GM23338 (cell line): Measurements from ENCODE around the gene FUT1. TPM values are rescaled to one million over a fixed set of nuclear protein-coding genes. Genes with fewer than 3 reads are reported as not detected.

Experiments
- ATAC-seq: fragments of 200-7000 bp; cut with Tn5 transposase; 3 replicates; pipeline ENCODE4 v1.9.1; 2020
- DNase-seq: peaks from one replicate; pipeline ENCODE4 v3.0.0-alpha.2; 2015; ENCODE audit warnings: low spot score
- H2AFZ ChIP-seq: fragments of 200-600 bp; sonication (generic); 2 replicates; pipeline ENCODE4 v1.8.0; 2016; ENCODE audit warnings: antibody characterized with exemption, mild to moderate bottlenecking, moderate library complexity
- H3F3A ChIP-seq: fragments of 200-600 bp; sonication (generic); replicated peaks from 2 replicates; pipeline ENCODE4 v1.8.0; 2017; ENCODE audit warnings: antibody characterized with exemption, mixed run types, low read depth
- H3K27ac ChIP-seq: fragments of 200-600 bp; sonication (generic); 2 replicates; pipeline ENCODE4 v1.6.1; 2016; ENCODE audit warnings: low read depth
- H3K27me3 ChIP-seq: fragments of 200-600 bp; sonication (generic); 2 replicates; pipeline ENCODE4 v1.8.0; 2016; ENCODE audit warnings: mild to moderate bottlenecking, mixed run types, moderate library complexity; ENCODE audit not compliant: insufficient read depth
- H3K36me3 ChIP-seq: fragments of 200-600 bp; sonication (generic); 2 replicates; pipeline ENCODE4 v1.8.0; 2016; ENCODE audit warnings: mild to moderate bottlenecking; ENCODE audit not compliant: insufficient read depth
- H3K4me1 ChIP-seq: fragments of 200-600 bp; sonication (generic); 2 replicates; pipeline ENCODE4 v1.8.0; 2016; ENCODE audit warnings: mild to moderate bottlenecking, moderate library complexity; ENCODE audit not compliant: insufficient read depth
- H3K4me2 ChIP-seq: fragments of 200-600 bp; sonication (generic); 2 replicates; pipeline ENCODE4 v1.7.1; 2017; ENCODE audit warnings: mixed run types
- H3K4me3 ChIP-seq: fragments of 200-600 bp; sonication (generic); 2 replicates; pipeline ENCODE4 v1.6.1; 2016; ENCODE audit warnings: mixed run types
- H3K79me2 ChIP-seq: fragments of 200-600 bp; sonication (generic); replicated peaks from 2 replicates; pipeline ENCODE4 v1.8.0; 2017; ENCODE audit warnings: mild to moderate bottlenecking; ENCODE audit not compliant: insufficient read depth
- H3K9me2 ChIP-seq: fragments of 200-600 bp; sonication (generic); 2 replicates; pipeline ENCODE4 v1.8.0; 2017; ENCODE audit not compliant: insufficient read depth
- H4K20me1 ChIP-seq: fragments of 200-600 bp; sonication (generic); replicated peaks from 2 replicates; pipeline ENCODE4 v1.8.0; 2017; ENCODE audit warnings: mild to moderate bottlenecking; ENCODE audit not compliant: insufficient read depth
- H3K27ac Mint-ChIP-seq: 2 replicates; pipeline ENCODE4 v1.8.0; 2020; ENCODE audit warnings: inconsistent platforms, mild to moderate bottlenecking, moderate library complexity, mixed read lengths
- H3K27me3 Mint-ChIP-seq: 3 replicates; pipeline ENCODE4 v1.8.0; 2022; ENCODE audit warnings: low read depth, mild to moderate bottlenecking, moderate library complexity, mixed read lengths, inconsistent platforms; ENCODE audit not compliant: insufficient read depth, poor library complexity
- H3K36me3 Mint-ChIP-seq: 3 replicates; pipeline ENCODE4 v1.8.0; 2021; ENCODE audit warnings: low read depth, mild to moderate bottlenecking, inconsistent platforms, moderate library complexity, mixed read lengths
- H3K4me1 Mint-ChIP-seq: 3 replicates; pipeline ENCODE4 v1.8.0; 2020; ENCODE audit warnings: mild to moderate bottlenecking, inconsistent platforms, mixed read lengths
- H3K4me3 Mint-ChIP-seq: 3 replicates; pipeline ENCODE4 v1.8.0; 2021; ENCODE audit warnings: moderate library complexity, mild to moderate bottlenecking, inconsistent platforms, mixed read lengths
- H3K9me3 Mint-ChIP-seq: 3 replicates; pipeline ENCODE4 v1.8.0; 2020; ENCODE audit warnings: moderate library complexity, mild to moderate bottlenecking, inconsistent platforms, mixed read lengths
- CREB1 ChIP-seq: fragments of 250-450 bp; sonication (Bioruptor Pico); IDR thresholded peaks from 2 replicates; pipeline ENCODE4 v1.5.0; 2020; ENCODE audit warnings: low read depth, mild to moderate bottlenecking, moderate library complexity
- EZH2 ChIP-seq: fragments of 200-600 bp; sonication (generic); IDR thresholded peaks from one replicate; pipeline ENCODE4 v1.8.0; 2017; ENCODE audit warnings: antibody characterized with exemption, mild to moderate bottlenecking, low read depth; ENCODE audit not compliant: unreplicated experiment
- JUNB ChIP-seq: IDR thresholded peaks from one replicate; pipeline ENCODE4 v1.6.1; 2016; ENCODE audit warnings: antibody characterized with exemption; ENCODE audit not compliant: unreplicated experiment
- NANOG ChIP-seq: IDR thresholded peaks from 2 replicates; pipeline ENCODE4 v1.6.1; 2016; ENCODE audit warnings: antibody characterized with exemption, borderline replicate concordance
- STAT1 ChIP-seq: IDR thresholded peaks from one replicate; pipeline ENCODE4 v1.6.1; 2016; ENCODE audit warnings: antibody characterized with exemption; ENCODE audit not compliant: unreplicated experiment
- ZNF114 ChIP-seq: fragments of 250-450 bp; sonication (Bioruptor Pico); IDR thresholded peaks from 2 replicates; pipeline ENCODE4 v1.5.0; 2020; ENCODE audit warnings: mild to moderate bottlenecking, moderate library complexity
- ZNF331 ChIP-seq: fragments of 250-450 bp; sonication (Bioruptor Pico); IDR thresholded peaks from 2 replicates; pipeline ENCODE4 v1.5.0; 2020; ENCODE audit warnings: low read depth, mild to moderate bottlenecking, moderate library complexity
- polyA plus RNA-seq: library from polyadenylated mRNA; unstranded; fragments of >200 nt; fragmentation: Nextera tagmentation; extraction: Ambion mirVana; gene quantifications from 2 replicates; pipeline ENCODE4 v1.2.1, GENCODE V29; 2016
- total RNA-seq: library from RNA; depleted of rRNA; stranded (reverse); fragments of >200 nt; shearing (Covaris generic); gene quantifications from 2 replicates; pipeline ENCODE4 v1.2.3, GENCODE V29; 2014
- TF ChIP-seq, protein P1 (sequence below), 2 experiments: fragments of 200-600 bp in 1 of 2; sonication (generic) in 1 of 2; conservative IDR thresholded peaks; 2 replicates each; pipeline versions ENCODE4 v1.5.1 to v1.6.1; 2016 to 2017; ENCODE audit warnings: antibody characterized with exemption in 2 of 2, low read depth in 2 of 2, mild to moderate bottlenecking in 2 of 2, moderate library complexity in 1 of 2
- TF ChIP-seq, protein P2 (sequence below): IDR thresholded peaks from one replicate; pipeline ENCODE4 v1.6.1; 2018; ENCODE audit warnings: antibody characterized with exemption; ENCODE audit not compliant: unreplicated experiment
- TF ChIP-seq, protein P3 (sequence below): fragments of 250-450 bp; sonication (Bioruptor Pico); IDR thresholded peaks from 2 replicates; pipeline ENCODE4 v1.5.0; 2020; ENCODE audit warnings: mild to moderate bottlenecking, moderate library complexity
- TF ChIP-seq, protein P4 (sequence below): IDR thresholded peaks from 2 replicates; pipeline ENCODE4 v1.6.1; 2016; ENCODE audit warnings: antibody characterized with exemption

Gene FUT1
- total and polyA plus RNA-seq, 2 experiments from 2014 or later = 4.4 to 20.8 TPM

- H3K4me1 ChIP-seq = peaks cover 14% of the 10 kb centered on the region
- no peak for TF ChIP-seq EZH2
- TF ChIP-seq, protein P1, sequence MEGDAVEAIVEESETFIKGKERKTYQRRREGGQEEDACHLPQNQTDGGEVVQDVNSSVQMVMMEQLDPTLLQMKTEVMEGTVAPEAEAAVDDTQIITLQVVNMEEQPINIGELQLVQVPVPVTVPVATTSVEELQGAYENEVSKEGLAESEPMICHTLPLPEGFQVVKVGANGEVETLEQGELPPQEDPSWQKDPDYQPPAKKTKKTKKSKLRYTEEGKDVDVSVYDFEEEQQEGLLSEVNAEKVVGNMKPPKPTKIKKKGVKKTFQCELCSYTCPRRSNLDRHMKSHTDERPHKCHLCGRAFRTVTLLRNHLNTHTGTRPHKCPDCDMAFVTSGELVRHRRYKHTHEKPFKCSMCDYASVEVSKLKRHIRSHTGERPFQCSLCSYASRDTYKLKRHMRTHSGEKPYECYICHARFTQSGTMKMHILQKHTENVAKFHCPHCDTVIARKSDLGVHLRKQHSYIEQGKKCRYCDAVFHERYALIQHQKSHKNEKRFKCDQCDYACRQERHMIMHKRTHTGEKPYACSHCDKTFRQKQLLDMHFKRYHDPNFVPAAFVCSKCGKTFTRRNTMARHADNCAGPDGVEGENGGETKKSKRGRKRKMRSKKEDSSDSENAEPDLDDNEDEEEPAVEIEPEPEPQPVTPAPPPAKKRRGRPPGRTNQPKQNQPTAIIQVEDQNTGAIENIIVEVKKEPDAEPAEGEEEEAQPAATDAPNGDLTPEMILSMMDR (conservative IDR thresholded peaks at IDR 0.05; ENCODE audit: low read depth in 2 of 2) = no peak
- TF ChIP-seq, protein P2, sequence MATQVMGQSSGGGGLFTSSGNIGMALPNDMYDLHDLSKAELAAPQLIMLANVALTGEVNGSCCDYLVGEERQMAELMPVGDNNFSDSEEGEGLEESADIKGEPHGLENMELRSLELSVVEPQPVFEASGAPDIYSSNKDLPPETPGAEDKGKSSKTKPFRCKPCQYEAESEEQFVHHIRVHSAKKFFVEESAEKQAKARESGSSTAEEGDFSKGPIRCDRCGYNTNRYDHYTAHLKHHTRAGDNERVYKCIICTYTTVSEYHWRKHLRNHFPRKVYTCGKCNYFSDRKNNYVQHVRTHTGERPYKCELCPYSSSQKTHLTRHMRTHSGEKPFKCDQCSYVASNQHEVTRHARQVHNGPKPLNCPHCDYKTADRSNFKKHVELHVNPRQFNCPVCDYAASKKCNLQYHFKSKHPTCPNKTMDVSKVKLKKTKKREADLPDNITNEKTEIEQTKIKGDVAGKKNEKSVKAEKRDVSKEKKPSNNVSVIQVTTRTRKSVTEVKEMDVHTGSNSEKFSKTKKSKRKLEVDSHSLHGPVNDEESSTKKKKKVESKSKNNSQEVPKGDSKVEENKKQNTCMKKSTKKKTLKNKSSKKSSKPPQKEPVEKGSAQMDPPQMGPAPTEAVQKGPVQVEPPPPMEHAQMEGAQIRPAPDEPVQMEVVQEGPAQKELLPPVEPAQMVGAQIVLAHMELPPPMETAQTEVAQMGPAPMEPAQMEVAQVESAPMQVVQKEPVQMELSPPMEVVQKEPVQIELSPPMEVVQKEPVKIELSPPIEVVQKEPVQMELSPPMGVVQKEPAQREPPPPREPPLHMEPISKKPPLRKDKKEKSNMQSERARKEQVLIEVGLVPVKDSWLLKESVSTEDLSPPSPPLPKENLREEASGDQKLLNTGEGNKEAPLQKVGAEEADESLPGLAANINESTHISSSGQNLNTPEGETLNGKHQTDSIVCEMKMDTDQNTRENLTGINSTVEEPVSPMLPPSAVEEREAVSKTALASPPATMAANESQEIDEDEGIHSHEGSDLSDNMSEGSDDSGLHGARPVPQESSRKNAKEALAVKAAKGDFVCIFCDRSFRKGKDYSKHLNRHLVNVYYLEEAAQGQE = no peak
- TF ChIP-seq CREB1 (CRISPR knock-in tag) = no peak
- no peak for TF ChIP-seq ZNF114 (CRISPR knock-in tag)
- TF ChIP-seq ZNF331 = no peak
- TF ChIP-seq, protein P3, sequence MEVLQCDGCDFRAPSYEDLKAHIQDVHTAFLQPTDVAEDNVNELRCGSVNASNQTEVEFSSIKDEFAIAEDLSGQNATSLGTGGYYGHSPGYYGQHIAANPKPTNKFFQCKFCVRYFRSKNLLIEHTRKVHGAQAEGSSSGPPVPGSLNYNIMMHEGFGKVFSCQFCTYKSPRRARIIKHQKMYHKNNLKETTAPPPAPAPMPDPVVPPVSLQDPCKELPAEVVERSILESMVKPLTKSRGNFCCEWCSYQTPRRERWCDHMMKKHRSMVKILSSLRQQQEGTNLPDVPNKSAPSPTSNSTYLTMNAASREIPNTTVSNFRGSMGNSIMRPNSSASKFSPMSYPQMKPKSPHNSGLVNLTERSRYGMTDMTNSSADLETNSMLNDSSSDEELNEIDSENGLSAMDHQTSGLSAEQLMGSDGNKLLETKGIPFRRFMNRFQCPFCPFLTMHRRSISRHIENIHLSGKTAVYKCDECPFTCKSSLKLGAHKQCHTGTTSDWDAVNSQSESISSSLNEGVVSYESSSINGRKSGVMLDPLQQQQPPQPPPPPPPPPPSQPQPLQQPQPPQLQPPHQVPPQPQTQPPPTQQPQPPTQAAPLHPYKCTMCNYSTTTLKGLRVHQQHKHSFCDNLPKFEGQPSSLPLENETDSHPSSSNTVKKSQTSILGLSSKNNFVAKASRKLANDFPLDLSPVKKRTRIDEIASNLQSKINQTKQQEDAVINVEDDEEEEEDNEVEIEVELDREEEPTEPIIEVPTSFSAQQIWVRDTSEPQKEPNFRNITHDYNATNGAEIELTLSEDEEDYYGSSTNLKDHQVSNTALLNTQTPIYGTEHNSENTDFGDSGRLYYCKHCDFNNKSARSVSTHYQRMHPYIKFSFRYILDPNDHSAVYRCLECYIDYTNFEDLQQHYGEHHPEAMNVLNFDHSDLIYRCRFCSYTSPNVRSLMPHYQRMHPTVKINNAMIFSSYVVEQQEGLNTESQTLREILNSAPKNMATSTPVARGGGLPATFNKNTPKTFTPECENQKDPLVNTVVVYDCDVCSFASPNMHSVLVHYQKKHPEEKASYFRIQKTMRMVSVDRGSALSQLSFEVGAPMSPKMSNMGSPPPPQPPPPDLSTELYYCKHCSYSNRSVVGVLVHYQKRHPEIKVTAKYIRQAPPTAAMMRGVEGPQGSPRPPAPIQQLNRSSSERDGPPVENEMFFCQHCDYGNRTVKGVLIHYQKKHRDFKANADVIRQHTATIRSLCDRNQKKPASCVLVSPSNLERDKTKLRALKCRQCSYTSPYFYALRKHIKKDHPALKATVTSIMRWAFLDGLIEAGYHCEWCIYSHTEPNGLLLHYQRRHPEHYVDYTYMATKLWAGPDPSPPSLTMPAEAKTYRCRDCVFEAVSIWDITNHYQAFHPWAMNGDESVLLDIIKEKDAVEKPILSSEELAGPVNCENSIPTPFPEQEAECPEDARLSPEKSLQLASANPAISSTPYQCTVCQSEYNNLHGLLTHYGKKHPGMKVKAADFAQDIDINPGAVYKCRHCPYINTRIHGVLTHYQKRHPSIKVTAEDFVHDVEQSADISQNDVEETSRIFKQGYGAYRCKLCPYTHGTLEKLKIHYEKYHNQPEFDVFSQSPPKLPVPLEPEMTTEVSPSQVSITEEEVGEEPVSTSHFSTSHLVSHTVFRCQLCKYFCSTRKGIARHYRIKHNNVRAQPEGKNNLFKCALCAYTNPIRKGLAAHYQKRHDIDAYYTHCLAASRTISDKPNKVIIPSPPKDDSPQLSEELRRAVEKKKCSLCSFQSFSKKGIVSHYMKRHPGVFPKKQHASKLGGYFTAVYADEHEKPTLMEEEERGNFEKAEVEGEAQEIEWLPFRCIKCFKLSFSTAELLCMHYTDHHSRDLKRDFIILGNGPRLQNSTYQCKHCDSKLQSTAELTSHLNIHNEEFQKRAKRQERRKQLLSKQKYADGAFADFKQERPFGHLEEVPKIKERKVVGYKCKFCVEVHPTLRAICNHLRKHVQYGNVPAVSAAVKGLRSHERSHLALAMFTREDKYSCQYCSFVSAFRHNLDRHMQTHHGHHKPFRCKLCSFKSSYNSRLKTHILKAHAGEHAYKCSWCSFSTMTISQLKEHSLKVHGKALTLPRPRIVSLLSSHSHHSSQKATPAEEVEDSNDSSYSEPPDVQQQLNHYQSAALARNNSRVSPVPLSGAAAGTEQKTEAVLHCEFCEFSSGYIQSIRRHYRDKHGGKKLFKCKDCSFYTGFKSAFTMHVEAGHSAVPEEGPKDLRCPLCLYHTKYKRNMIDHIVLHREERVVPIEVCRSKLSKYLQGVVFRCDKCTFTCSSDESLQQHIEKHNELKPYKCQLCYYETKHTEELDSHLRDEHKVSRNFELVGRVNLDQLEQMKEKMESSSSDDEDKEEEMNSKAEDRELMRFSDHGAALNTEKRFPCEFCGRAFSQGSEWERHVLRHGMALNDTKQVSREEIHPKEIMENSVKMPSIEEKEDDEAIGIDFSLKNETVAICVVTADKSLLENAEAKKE = no peak
- TF ChIP-seq, protein P4, sequence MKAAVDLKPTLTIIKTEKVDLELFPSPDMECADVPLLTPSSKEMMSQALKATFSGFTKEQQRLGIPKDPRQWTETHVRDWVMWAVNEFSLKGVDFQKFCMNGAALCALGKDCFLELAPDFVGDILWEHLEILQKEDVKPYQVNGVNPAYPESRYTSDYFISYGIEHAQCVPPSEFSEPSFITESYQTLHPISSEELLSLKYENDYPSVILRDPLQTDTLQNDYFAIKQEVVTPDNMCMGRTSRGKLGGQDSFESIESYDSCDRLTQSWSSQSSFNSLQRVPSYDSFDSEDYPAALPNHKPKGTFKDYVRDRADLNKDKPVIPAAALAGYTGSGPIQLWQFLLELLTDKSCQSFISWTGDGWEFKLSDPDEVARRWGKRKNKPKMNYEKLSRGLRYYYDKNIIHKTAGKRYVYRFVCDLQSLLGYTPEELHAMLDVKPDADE = no peak
- TF ChIP-seq NANOG = no peak
- no peak for TF ChIP-seq JUNB
- no peak for TF ChIP-seq STAT1
- DNase-seq = no peak
- H3K27ac Mint-ChIP-seq = no peak overlapping the region; the same call in 1 of the 2 replicates
- H3F3A ChIP-seq = peaks cover 5% of the 10 kb centered on the region; the same call in 1 of the 2 replicates
- H3K27me3 ChIP-seq = no peaks in the 10 kb centered on the region
- no peak overlapping the region; the same call in 2 of the 3 replicates for H3K4me3 Mint-ChIP-seq
- no peak overlapping the region for H3K4me3 ChIP-seq
- H3K27me3 Mint-ChIP-seq = peaks cover 12% of the 10 kb centered on the region
- no peak overlapping the region for H3K27ac ChIP-seq
- H4K20me1 ChIP-seq = no peaks in the 10 kb centered on the region
- H3K9me3 Mint-ChIP-seq = no peaks in the 10 kb centered on the region
- H3K36me3 ChIP-seq = no peaks in the 10 kb centered on the region
- peaks cover 26% of the 10 kb centered on the region; the same call in 2 of the 3 replicates for H3K4me1 Mint-ChIP-seq
- H3K4me2 ChIP-seq = no peak overlapping the region
- no peak for ATAC-seq
- no peaks in the 10 kb centered on the region; the same call in 2 of the 3 replicates for H3K36me3 Mint-ChIP-seq
- H2AFZ ChIP-seq = no peak overlapping the region
- H3K79me2 ChIP-seq = no peaks in the 10 kb centered on the region
- no peaks in the 10 kb centered on the region for H3K9me2 ChIP-seq
Observed at GRCh38 chr19:48797103-48797502, 44.7 kb upstream of the FUT1 start.
